ENCODE measurements around the gene CLRN3.

The CLRN3 gene

GRCh38 chr10:127919418-127920271 is 26.9 kb upstream of the CLRN3 start:
- DNase-seq, result no peak

- no peak for DNase-seq
These were observed 25.8 kb upstream of the CLRN3 start for GRCh38 chr10:127918572-127918971.

DNA sequence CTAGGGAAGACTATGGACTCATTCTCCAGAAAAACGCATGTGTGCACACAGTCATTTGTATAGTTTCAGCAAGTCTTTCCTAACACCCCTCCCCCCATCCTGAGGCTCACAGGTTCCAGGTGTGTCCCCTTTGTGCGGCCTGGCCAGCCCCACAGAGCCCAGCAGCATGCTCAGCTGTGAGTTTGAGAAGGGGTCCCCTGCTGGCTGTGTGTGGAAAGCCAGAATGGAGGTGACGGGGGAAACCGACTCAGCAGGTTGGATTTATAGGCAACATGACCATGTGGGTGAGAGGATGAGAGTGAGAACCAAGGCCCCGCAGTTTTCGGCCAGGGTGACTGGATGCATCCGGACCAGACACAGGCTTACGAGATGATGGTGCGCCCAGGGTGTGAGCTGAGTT is 24.1 kb upstream of the CLRN3 start:
- no peak for DNase-seq

DNA sequence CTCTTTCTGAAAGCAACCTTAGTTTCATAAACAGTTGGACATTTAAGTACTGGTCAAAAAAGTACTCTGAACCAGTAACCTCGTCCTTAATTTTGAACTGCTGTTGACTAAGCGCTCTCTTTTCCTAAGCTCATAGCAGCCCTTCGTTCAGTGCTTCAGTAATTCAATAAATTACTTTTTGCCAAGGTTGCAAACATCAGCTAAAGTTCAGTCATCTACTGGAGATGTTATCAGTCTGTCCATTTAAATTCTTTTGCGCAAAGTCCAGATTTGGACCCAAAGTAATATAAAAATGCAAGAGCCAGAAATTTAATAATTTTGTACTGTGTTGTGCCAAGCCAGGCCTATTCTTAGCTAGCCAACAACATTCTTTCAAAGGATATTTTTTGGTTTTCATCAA is 22.6 kb upstream of the CLRN3 start:
- no peak for DNase-seq

GRCh38 chr10:127913368-127913759 is 20.6 kb upstream of the CLRN3 start:
- no peak for DNase-seq

DNA sequence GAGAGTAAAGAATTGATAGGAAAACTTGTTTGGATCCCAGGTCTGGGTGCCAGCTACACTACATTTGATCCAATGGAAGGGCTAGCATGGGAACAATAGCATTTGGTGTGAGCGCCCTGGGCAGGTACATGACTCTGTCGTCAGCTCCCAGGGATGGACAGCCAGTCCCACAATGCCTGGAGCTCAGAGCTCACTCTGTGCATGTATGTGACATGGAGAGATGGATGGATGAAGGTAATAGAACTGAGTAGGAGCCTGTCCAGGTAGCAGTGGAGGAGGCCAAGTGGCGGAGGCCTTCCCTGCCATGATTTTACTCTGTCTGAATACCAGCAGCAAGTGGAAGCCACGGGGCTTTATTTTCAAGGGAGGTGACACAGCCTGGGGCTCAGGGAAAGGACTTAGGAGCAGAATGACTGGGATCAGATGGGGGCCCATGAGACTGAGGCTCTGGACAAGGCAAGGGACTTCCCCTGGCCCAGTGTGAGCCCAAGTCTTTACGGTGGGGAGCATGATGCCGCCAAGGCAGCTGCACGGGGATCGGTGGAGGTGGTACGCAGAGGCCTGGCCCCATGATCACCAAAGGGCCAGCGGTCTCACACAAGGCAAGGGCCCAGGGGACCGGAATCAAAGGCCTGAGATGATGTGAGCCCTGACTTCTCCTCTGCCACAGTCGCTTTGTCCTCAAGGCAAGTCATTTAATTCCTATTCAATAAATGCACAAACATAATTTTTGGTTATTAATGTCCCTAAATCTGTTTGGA is 20.0 kb upstream of the CLRN3 start:
- DNase-seq, result no peak

GRCh38 chr10:127911867-127912257 is 19.1 kb upstream of the CLRN3 start:
- DNase-seq, result no peak

DNA sequence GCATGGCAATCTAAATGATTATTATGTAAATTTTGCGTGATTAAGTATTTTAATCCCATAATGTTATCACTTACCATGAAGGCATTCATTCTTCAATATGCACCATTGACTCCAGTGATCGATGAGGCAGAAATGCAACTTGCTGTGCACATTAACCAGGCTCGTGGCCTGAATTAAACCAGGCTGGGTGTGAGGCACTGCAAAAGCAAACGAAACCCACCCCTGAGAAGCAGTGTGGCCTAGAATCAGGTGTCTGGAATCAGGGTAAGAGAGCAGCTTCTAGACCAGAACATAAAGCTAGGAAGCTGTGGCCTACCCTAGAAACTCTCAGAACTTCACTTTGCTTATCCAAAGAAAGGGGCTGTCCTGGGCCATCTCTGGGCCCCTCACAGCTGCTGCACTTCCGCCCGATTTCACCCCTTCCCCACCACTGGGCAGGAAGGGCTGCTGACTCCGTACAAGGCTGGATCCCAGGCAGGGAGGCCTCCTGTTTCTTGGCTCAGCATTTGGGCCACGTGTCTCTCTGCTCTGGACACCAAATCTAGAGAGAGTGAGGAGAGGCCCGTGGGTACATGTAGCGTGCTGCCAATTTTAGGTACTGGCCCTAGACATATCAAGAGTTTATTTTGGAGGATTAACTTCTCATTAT is 18.6 kb upstream of the CLRN3 start:
- DNase-seq, result no peak

- no peak for DNase-seq
These were observed 17.7 kb upstream of the CLRN3 start for GRCh38 chr10:127910464-127910770.

GRCh38 chr10:127909716-127910463 is 17.1 kb upstream of the CLRN3 start:
- DNase-seq, result no peak

- no peak for DNase-seq
These were observed 16.2 kb upstream of the CLRN3 start for GRCh38 chr10:127908959-127909267.

DNA sequence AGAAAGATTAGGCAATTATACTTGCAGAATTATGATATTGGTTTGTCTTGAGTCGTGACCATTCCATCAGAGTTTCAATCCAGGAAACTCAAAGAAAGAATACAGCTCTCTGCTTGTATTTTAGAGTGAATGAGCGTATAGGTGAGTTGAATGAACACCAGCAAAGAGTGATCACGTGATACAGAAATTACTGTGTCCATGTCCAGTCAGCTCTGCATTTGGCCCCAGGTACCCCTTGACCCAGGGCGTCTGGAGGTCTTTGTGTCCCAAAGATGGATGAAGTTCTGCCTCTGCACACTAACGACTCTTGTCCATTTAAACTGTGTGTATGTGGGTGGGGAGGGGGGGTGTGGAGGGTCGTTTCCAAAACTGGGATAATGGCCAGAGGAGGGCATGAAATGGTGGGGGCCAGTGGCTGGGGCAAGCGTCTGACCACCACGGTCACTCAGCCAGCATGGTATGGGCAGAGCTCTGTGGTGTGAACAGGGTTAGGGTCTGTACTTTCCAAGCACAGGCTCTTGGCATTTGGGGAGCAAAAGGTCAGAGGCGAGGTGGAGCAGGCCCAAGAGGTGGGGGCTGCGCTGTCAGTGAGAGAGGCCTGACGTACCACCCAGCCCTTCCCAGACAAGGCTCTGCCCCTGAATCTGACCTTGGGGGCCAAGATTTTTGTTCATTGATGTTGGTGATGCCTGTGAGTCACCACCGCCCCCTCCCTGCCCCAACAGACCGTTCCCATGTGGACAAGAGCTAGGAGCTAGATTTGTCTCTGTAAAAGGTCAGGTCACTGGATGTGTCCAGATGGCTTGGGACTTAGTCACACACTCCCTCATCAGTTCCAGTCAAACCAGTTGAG is 15.6 kb upstream of the CLRN3 start:
- no peak for DNase-seq

GRCh38 chr10:127907411-127908105 is 14.8 kb upstream of the CLRN3 start:
- DNase-seq, result no peak

DNA sequence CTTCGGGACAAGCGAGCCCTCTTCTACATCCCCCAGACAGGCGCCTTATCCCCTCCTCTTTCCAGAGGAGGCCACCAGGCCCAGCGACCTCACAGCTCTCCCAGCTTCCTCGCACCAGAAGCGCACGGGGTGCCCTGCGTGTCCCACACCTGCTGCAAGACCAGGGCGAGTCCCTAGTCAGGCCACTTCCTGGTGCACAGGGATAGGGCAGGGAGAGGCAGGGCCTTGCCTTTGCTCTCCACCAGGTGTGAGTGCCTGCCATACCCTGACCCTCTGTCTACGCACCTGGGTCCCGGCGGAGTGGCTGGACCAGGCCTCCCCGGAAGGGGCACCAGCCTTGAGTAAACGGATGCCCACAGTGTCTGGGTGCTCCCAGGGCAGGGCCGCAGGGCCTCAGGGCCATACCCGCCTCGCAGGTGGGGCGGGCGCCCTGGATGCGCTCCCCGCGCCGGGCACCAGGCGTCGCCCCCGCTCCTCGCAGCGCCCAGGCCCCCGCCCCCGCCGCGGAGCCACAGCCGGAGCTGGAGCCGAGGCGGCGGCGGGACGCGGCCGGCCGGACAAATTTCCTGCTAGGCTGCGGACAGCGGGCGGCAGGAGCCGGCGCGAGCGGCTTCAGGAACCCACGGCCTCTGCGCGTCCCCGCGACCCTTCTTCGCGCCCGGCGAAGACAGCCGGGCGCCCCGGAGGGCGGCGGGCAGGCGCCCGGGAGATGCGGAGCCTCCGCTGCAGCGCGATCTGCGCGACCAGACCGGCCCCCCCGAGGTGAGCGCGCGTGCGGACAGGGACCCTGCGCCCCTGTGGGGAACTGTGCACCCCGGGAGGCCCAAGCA is 14.0 kb upstream of the CLRN3 start, which contains the start of gene PTPRE:
TSS of gene PTPRE (plus strand) at position 556 of the 830 bp plus-strand sequence. CDS start 133,779 bp downstream, outside the sequence.
- DNase-seq, result peak; percentile 23

- no peak for DNase-seq
These were observed 13.1 kb upstream of the CLRN3 start for GRCh38 chr10:127905848-127906261.

DNA sequence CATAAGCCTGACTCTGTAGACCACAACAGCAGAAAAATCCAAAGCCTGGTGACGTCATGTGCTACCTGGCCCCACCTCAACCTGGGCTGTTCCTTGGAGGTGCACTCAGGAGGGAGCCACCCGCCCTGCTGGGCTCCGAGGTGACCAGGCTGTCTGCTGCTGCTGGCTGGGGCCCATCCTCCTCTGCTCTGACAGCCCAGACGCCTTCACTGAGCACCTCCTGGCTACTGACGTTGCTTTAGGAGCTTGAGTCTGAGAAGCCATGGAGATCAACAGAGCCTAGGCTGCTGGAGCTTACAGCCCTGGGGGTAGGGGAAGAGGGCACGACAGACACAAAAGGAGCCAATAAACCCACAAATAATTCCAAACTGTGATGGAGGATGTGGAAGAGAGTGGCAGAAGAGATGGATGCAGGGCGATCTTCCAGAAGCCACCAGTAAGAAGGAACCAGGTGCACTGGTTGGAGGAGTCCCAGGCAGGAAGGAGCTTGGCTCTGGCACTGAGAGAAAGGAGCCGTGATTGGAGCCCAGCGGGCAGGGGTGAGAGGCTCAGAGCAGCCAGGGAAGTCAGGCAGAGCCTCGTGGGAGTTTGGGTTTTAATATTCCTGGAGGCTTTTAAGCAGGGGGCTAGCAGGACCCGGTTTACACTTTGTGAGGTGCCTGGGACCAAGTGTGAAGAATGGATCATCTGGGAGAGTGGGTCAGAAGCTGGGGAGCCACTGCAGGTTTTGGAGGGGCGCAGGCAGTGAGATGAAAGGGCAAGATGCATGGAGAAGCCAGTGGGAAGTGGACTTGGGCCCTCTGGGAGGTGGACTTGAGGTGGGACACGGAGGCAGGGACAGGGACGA is 12.5 kb upstream of the CLRN3 start:
- DNase-seq, result no peak

DNA sequence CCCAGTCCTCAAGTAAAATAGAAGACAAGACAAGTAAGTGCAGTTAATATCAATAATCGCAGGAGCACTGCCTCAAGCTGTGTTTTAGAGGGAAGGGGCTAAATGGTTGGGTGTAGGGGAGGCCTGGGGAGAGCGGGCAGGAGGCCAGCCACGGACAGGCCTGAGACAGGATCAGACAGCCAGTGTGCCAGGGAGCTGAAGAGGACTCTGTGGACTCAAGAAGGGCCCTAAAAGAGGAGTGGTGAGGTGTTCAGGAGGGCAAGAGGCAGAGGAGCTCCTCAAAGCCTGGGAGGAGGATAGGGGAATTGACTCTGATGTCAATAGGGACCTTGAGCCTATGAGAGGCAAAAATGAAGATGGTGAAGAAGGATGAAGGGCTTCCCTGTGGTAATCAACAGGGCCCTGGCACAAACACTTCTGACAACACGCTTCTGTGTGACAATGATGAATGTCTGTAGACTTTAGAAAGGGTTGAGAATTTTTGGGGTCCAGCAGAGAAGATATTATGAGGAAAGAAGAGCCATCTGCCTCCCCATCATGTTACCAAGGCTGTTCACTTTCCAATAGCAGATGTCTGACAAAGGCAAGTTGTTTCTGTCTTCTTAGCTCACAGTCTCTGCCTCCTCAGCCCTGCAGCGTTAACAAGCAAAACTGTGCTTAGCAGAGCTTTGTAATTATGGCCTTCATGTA is 11.7 kb upstream of the CLRN3 start:
- DNase-seq, result no peak

- DNase-seq, result no peak
These were observed 11.0 kb upstream of the CLRN3 start for GRCh38 chr10:127903789-127904188.

Data from activated gamma-delta T cell (primary cell).